HG03175 (cell line): ENCODE data around the gene OR11A1.

ENCODE experiments used
- ATAC-seq: cut with Tn5 transposase; IDR thresholded peaks from one replicate; pipeline ENCODE4 v1.9.1; 2021; ENCODE audit warnings: mild to moderate bottlenecking, moderate library complexity; ENCODE audit not compliant: unreplicated experiment

The OR11A1 gene

GRCh38 chr6:29456971-29457370 is at the start of gene OR11A1, which contains the start of gene OR2H1:
Gene OR11A1, minus strand, starts transcription at chr6:29457071. Its CDS starts 29,430 bp downstream, at chr6:29427641.
Gene OR2H1, plus strand, starts transcription at chr6:29457155. Its CDS starts 4,615 bp downstream, at chr6:29461770.
- ATAC-seq = no peak

- ATAC-seq = no peak
Observed at GRCh38 chr6:29506446-29507067, 49.7 kb upstream of the OR11A1 start.

- ATAC-seq = no peak
Observed at GRCh38 chr6:29505808-29506207, 48.9 kb upstream of the OR11A1 start.

GRCh38 chr6:29504961-29505360 is 48.1 kb upstream of the OR11A1 start:
- ATAC-seq = no peak

- ATAC-seq = no peak
Observed at GRCh38 chr6:29502597-29502996, 45.7 kb upstream of the OR11A1 start.

- ATAC-seq = no peak
Observed at GRCh38 chr6:29502181-29502580, 45.3 kb upstream of the OR11A1 start.

GRCh38 chr6:29501106-29501505 is 44.2 kb upstream of the OR11A1 start:
- no peak for ATAC-seq

GRCh38 chr6:29500594-29500993 is 43.7 kb upstream of the OR11A1 start:
- no peak for ATAC-seq

- ATAC-seq = no peak
Observed at GRCh38 chr6:29499704-29500103, 42.8 kb upstream of the OR11A1 start.

- ATAC-seq = no peak
Observed at GRCh38 chr6:29496961-29497360, 40.1 kb upstream of the OR11A1 start.

- no peak for ATAC-seq
Observed at GRCh38 chr6:29495571-29495970, 38.7 kb upstream of the OR11A1 start.

- no peak for ATAC-seq
Observed at GRCh38 chr6:29494131-29494530, 37.3 kb upstream of the OR11A1 start.

- ATAC-seq = no peak
Observed at GRCh38 chr6:29493261-29493660, 36.4 kb upstream of the OR11A1 start.

GRCh38 chr6:29491574-29491973 is 34.7 kb upstream of the OR11A1 start:
- no peak for ATAC-seq

GRCh38 chr6:29490552-29490951 is 33.7 kb upstream of the OR11A1 start:
- no peak for ATAC-seq

GRCh38 chr6:29490055-29490454 is 33.2 kb upstream of the OR11A1 start:
- ATAC-seq = no peak

- ATAC-seq = no peak
Observed at GRCh38 chr6:29489286-29489685, 32.4 kb upstream of the OR11A1 start.

GRCh38 chr6:29488874-29489273 is 32.0 kb upstream of the OR11A1 start:
- ATAC-seq = no peak

- no peak for ATAC-seq
Observed at GRCh38 chr6:29487660-29488059, 30.8 kb upstream of the OR11A1 start, which contains the start of gene MAS1L. Gene MAS1L, minus strand, starts transcription at chr6:29487956. Its CDS starts 54 bp downstream, at chr6:29487902.

GRCh38 chr6:29487131-29487530 is 30.3 kb upstream of the OR11A1 start:
- ATAC-seq = no peak

- no peak for ATAC-seq
Observed at GRCh38 chr6:29486577-29486976, 29.7 kb upstream of the OR11A1 start.

GRCh38 chr6:29483735-29484134 is 26.9 kb upstream of the OR11A1 start:
- no peak for ATAC-seq

- no peak for ATAC-seq
Observed at GRCh38 chr6:29483186-29483585, 26.3 kb upstream of the OR11A1 start.
